Osteocyte (in vitro differentiated cells): ENCODE results near the gene LRGUK. TPM values are rescaled to one million over a fixed set of nuclear protein-coding genes. Genes with fewer than 3 reads are reported as not detected.
A peak's percentile ranks its signal among the peaks of the same experiment; 100 is the strongest.
"Not testable (repeated sequence)": the region's sequence is repeated elsewhere in the genome, so short reads cannot be mapped to it uniquely, and the experiment has no call there.

Experiments
- DNase-seq: peaks from one replicate; pipeline ENCODE4 v3.0.0; 2021; ENCODE audit warnings: mixed read lengths; ENCODE audit not compliant: unreplicated experiment; ENCODE audit errors: extremely low spot score
- H3K27ac Mint-ChIP-seq: one replicate; pipeline ENCODE4 v1.8.0; 2021; ENCODE audit warnings: mild to moderate bottlenecking, mixed read lengths; ENCODE audit not compliant: unreplicated experiment
- H3K27me3 Mint-ChIP-seq: one replicate; pipeline ENCODE4 v1.8.0; 2021; ENCODE audit warnings: mixed read lengths; ENCODE audit not compliant: unreplicated experiment
- H3K36me3 Mint-ChIP-seq: one replicate; pipeline ENCODE4 v1.8.0; 2021; ENCODE audit warnings: mixed read lengths; ENCODE audit not compliant: unreplicated experiment
- H3K4me1 Mint-ChIP-seq: one replicate; pipeline ENCODE4 v1.8.0; 2021; ENCODE audit warnings: mixed read lengths; ENCODE audit not compliant: unreplicated experiment
- H3K4me3 Mint-ChIP-seq: one replicate; pipeline ENCODE4 v1.8.0; 2021; ENCODE audit warnings: mild to moderate bottlenecking, moderate library complexity, mixed read lengths; ENCODE audit not compliant: unreplicated experiment
- H3K9me3 Mint-ChIP-seq: one replicate; pipeline ENCODE4 v1.8.0; 2021; ENCODE audit warnings: mixed read lengths; ENCODE audit not compliant: unreplicated experiment
- CTCF ChIP-seq: fragments of 200-600 bp; sonication (generic); IDR thresholded peaks from 2 replicates; pipeline ENCODE4 v1.5.0; 2021; ENCODE audit warnings: antibody characterized with exemption, mild to moderate bottlenecking, moderate library complexity
- long read RNA-seq: library from polyadenylated mRNA; unstranded; transcript quantifications from one replicate; pipeline ENCODE4 v2.0.0, GENCODE V29; 2021
- total RNA-seq: library from RNA; stranded (reverse); gene quantifications from 2 replicates; pipeline ENCODE4 v1.2.1, GENCODE V29; 2021

Gene LRGUK
- 0.13 and 0.30 TPM in 2 replicates for total RNA-seq
- long read RNA-seq, result 0 reads

- Mint-ChIP-seq H3K27ac (no peak within 1 kb of the TSS), H3K9me3 (no peaks in the 10 kb centered on the region), H3K36me3 (no peaks in the 10 kb centered on the region), H3K4me1 (peaks cover 16% of the 10 kb centered on the region), H3K27me3 (peaks cover 71% of the 10 kb centered on the region), H3K4me3 (peak within 1 kb of the TSS; percentile 81)
- no peak for TF ChIP-seq CTCF
- DNase-seq, result peak; percentile 93
These were observed at the start of gene LRGUK for GRCh38 chr7:134126966-134127848. Gene LRGUK (plus strand): TSS chr7:134127340. CDS start chr7:134127368, 28 bp downstream.

GRCh38 chr7:134077560-134077959 lies 49.6 kb upstream of the LRGUK start:
- Mint-ChIP-seq H3K36me3 (peaks cover 10% of the 10 kb centered on the region), H3K9me3 (peaks cover 11% of the 10 kb centered on the region)
- DNase-seq, H3K27ac Mint-ChIP-seq, H3K4me1 Mint-ChIP-seq, H3K4me3 Mint-ChIP-seq, H3K27me3 Mint-ChIP-seq: not testable (repeated sequence)

DNA sequence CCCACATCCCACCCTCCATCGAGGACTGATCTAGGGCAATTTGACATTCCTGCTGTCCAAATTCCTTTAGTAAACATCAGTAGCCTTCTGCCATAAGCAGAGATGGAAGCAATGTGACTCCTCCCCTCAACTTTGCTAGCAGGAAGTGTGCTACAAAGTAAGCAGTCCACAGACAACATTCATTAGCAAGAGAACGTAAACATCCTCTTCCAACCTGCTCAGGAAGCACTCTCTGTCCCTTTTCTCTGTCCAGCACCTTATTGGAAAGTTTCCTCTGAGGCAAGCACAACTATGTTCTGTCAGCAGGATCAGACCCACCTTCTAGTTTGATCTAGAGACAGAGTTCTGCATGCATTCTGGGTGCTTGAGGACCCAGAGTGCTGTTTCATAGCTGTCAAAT lies 48.1 kb upstream of the LRGUK start:
- Mint-ChIP-seq H3K27me3 (no peaks in the 10 kb centered on the region), H3K4me1 (no peaks in the 10 kb centered on the region), H3K9me3 (peaks cover 11% of the 10 kb centered on the region), H3K36me3 (peaks cover 10% of the 10 kb centered on the region), H3K27ac (no peak overlapping the region), H3K4me3 (no peak overlapping the region)
- DNase-seq, result no peak
- TF ChIP-seq CTCF, result no peak

- H3K36me3 Mint-ChIP-seq, result peaks cover 4% of the 10 kb centered on the region
- no peak overlapping the region for H3K27ac Mint-ChIP-seq
- H3K4me3 Mint-ChIP-seq, result no peak overlapping the region
- no peaks in the 10 kb centered on the region for H3K4me1 Mint-ChIP-seq
- no peak for DNase-seq
- TF ChIP-seq CTCF, result no peak
- H3K27me3 Mint-ChIP-seq, result no peaks in the 10 kb centered on the region
- peaks cover 3% of the 10 kb centered on the region for H3K9me3 Mint-ChIP-seq
These were observed 45.4 kb upstream of the LRGUK start for GRCh38 chr7:134081695-134082094.

- no peak for DNase-seq
- peaks cover 2% of the 10 kb centered on the region for H3K36me3 Mint-ChIP-seq
- no peaks in the 10 kb centered on the region for H3K27me3 Mint-ChIP-seq
- no peaks in the 10 kb centered on the region for H3K4me1 Mint-ChIP-seq
- H3K9me3 Mint-ChIP-seq, result peaks cover 13% of the 10 kb centered on the region
- H3K4me3 Mint-ChIP-seq, result no peak overlapping the region
- no peak for TF ChIP-seq CTCF
- no peak overlapping the region for H3K27ac Mint-ChIP-seq
These were observed 43.2 kb upstream of the LRGUK start for GRCh38 chr7:134083766-134084487.
